ENCODE data around the gene TAGLN2.
A peak's percentile ranks its signal among the peaks of the same experiment; 100 is the strongest.

Gene TAGLN2

GRCh38 chr1:159923203-159924024 lies 1.9 kb downstream of the TAGLN2 start:
- peak in 5 of 56 donors; percentile 2 to 30 (median 8) for DNase-seq

GRCh38 chr1:159922511-159923202 lies 2.6 kb downstream of the TAGLN2 start:
- DNase-seq, result no peak

- no peak for DNase-seq
Observed at GRCh38 chr1:159921700-159922504, 3.4 kb downstream of the TAGLN2 start.

GRCh38 chr1:159921251-159921650 lies 4.1 kb downstream of the TAGLN2 start:
- DNase-seq, result no peak

GRCh38 chr1:159920651-159921050 lies 4.7 kb downstream of the TAGLN2 start:
- no peak for DNase-seq

GRCh38 chr1:159920202-159920601 lies 5.1 kb downstream of the TAGLN2 start:
- no peak for DNase-seq

GRCh38 chr1:159919236-159919865 lies 6.0 kb downstream of the TAGLN2 start:
- DNase-seq, result no peak

GRCh38 chr1:159918352-159919200 lies 6.7 kb downstream of the TAGLN2 start:
- DNase-seq, result peak in 1 of 56 donors; percentile 7

GRCh38 chr1:159917533-159918351 lies 7.6 kb downstream of the TAGLN2 start:
- peak in 6 of 56 donors; percentile 2 to 33 (median 14) for DNase-seq

- no peak for DNase-seq
Observed at GRCh38 chr1:159916242-159917051, 8.9 kb downstream of the TAGLN2 start.

GRCh38 chr1:159915571-159916241 lies 9.6 kb downstream of the TAGLN2 start:
- DNase-seq, result no peak

GRCh38 chr1:159914252-159915018 lies 10.9 kb downstream of the TAGLN2 start:
- DNase-seq, result no peak

- no peak for DNase-seq
Observed at GRCh38 chr1:159913451-159914192, 11.7 kb downstream of the TAGLN2 start.

GRCh38 chr1:159911326-159912070 lies 13.8 kb downstream of the TAGLN2 start:
- no peak for DNase-seq
